Activated CD4-positive, alpha-beta T cell treated with anti-CD3 and anti-CD28 coated beads, Interleukin-2, amount 10 ng/mL, durations not matched to agents 7 days and 5 days (primary cell): ENCODE measurements around the gene TLN1. TPM values are rescaled to one million over a fixed set of nuclear protein-coding genes. Genes with fewer than 3 reads are reported as not detected.

ENCODE experiments used
- CTCF ChIA-PET: fragments of 350-600 bp; sonication (Branson Sonifier 250); formaldehyde crosslinking; loops from one replicate; lab custom pipeline; 2021; ENCODE audit warnings: antibody characterized with exemption; lab: Charles Lee
- POLR2A ChIA-PET: fragments of 350-600 bp; sonication (Branson Sonifier 250); formaldehyde crosslinking; loops from one replicate; lab custom pipeline; 2021; ENCODE audit warnings: antibody characterized with exemption; lab: Charles Lee
- DNase-seq: peaks from one replicate; pipeline ENCODE4 v3.0.0-alpha.2; 2020
- H3K27ac Mint-ChIP-seq: one replicate; pipeline ENCODE4 v1.8.0; 2021; ENCODE audit warnings: mild to moderate bottlenecking, moderate library complexity, mixed read lengths
- H3K27me3 Mint-ChIP-seq: one replicate; pipeline ENCODE4 v1.8.0; 2021; ENCODE audit warnings: mixed read lengths
- H3K36me3 Mint-ChIP-seq: one replicate; pipeline ENCODE4 v1.8.0; 2021; ENCODE audit warnings: low read depth, mixed read lengths
- H3K4me1 Mint-ChIP-seq: one replicate; pipeline ENCODE4 v1.8.0; 2021; ENCODE audit warnings: mixed read lengths
- H3K4me3 Mint-ChIP-seq: one replicate; pipeline ENCODE4 v1.8.0; 2021; ENCODE audit warnings: mild to moderate bottlenecking, moderate library complexity, mixed read lengths
- H3K9me3 Mint-ChIP-seq: one replicate; pipeline ENCODE4 v1.8.0; 2021; ENCODE audit warnings: mixed read lengths
- total RNA-seq, 2 experiments: library from RNA; stranded (reverse); gene quantifications; one replicate each; pipeline ENCODE4 v1.2.3, GENCODE V29; 2021

The TLN1 gene
- total RNA-seq, 2 experiments from 2014 or later = 362 to 422 TPM

DNA sequence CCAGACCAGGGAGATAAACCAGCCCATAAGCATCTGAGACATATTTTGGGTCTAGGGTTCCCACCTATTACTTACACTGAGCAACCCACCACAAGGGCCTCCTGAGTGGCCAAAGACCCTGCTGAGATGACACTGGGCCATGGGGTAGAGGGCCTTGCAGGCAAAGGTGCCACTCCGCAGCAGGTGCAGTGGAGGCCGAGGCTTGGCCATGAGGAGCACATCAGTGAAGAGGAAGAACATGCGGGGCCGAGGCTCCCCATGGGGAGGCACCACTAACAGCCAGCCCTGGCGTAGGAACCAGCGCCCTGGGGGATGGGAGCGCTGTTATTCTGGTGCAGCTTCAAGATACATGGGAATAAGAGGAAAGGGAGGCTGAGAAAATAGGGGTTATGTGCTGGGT is 69.6 kb downstream of the TLN1 start:
- Mint-ChIP-seq H3K9me3 (peaks cover 3% of the 10 kb centered on the region), H3K36me3 (peaks cover 42% of the 10 kb centered on the region), H3K27ac (peak overlapping the region; percentile 76), H3K27me3 (peaks cover 4% of the 10 kb centered on the region), H3K4me1 (peaks cover 80% of the 10 kb centered on the region), H3K4me3 (peak overlapping the region; percentile 50)
- CTCF ChIA-PET = interaction anchor here (1.3 to 7.2 kb wide), 3 partner anchors 14 to 66 kb away, joined by 5 to 74 read pairs (median 7); partner anchors contain the start of gene SIT1
- DNase-seq = no peak
- POLR2A ChIA-PET = interaction anchor here (0.6 kb wide), 1 partner anchor 82 kb away, joined by 3 read pairs; no protein-coding TSS in a partner anchor

DNA sequence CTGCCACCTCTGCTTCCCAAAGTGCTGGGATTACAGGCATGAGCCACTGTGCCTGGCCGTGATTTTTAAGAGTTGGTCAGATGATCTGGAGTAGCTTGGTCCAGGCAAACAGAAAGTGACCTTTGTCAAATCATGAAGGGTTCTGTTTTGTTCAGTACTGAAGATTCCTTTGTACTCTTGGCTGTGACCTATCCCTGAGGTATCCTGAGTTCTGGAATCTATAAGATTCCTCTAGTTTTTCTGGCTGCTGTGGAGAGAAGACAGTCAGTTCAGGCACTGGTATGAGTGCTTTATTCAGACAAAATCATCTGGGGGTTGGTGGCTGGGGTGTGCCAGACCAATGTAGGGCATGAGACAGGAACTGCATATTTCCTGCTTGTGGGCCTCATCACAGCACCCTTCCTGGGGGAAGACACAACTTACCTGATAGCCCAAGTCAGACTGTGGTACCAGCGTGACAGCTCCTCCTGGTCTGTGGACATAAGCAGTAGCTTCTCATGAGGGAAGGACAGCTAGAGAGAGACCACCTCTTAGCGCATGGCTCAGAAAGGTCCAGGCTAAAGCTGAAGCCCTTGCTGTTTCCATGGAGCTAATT is 70.1 kb downstream of the TLN1 start:
- POLR2A ChIA-PET = interaction anchor here (0.5 to 1.0 kb wide), 3 partner anchors 8 to 81 kb away, joined by 3 to 4 read pairs (median 3); no protein-coding TSS in a partner anchor
- H3K27me3 Mint-ChIP-seq = peaks cover 4% of the 10 kb centered on the region
- peaks cover 42% of the 10 kb centered on the region for H3K36me3 Mint-ChIP-seq
- DNase-seq = peak; percentile 40
- no peaks in the 10 kb centered on the region for H3K9me3 Mint-ChIP-seq
- H3K4me1 Mint-ChIP-seq = peaks cover 86% of the 10 kb centered on the region
- peak overlapping the region; percentile 76 for H3K27ac Mint-ChIP-seq
- CTCF ChIA-PET = interaction anchor here (1.3 to 7.2 kb wide), 5 partner anchors 14 to 95 kb away, joined by 5 to 74 read pairs (median 5); partner anchors contain the start of gene SIT1
- H3K4me3 Mint-ChIP-seq = peak overlapping the region; percentile 50

DNA sequence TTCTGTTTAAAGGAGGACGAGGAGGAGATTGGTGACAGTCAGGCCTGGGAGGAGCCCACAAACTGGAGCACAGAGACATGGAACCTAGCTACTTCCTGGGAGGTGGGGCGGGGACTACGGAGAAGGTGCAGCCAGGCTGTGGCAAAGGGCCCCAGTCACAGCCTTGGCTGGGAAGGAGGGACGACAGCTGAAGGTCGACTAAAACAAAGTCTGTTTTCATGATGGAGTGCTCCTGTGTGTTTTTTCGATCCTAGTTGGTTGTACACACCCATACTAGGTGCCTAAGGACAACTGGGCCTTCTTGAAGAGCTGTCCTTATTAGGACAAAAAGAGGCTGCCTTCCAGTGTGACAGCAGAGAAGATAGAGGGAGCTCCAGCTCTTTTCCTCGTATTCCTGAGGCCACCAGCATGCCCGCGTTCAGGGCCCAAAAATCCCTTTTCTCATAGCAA is 71.0 kb downstream of the TLN1 start:
- DNase-seq = no peak
- Mint-ChIP-seq H3K4me1 (peaks cover 87% of the 10 kb centered on the region), H3K27ac (peak overlapping the region; percentile 54), H3K36me3 (peaks cover 42% of the 10 kb centered on the region), H3K9me3 (no peaks in the 10 kb centered on the region), H3K27me3 (peaks cover 4% of the 10 kb centered on the region), H3K4me3 (peak overlapping the region; percentile 26)
- ChIA-PET CTCF (interaction anchor here (1.0 to 7.2 kb wide), 7 partner anchors 13 to 129 kb away, joined by 3 to 74 read pairs (median 5); partner anchors contain the start of gene SIT1), POLR2A (interaction anchor here (1.0 kb wide), 1 partner anchor 9 kb away, joined by 4 read pairs; no protein-coding TSS in a partner anchor)

GRCh38 chr9:35659340-35659739 is 72.7 kb downstream of the TLN1 start:
- Mint-ChIP-seq H3K4me3 (peak overlapping the region; percentile 93), H3K27ac (peak overlapping the region; percentile 82), H3K36me3 (peaks cover 42% of the 10 kb centered on the region), H3K4me1 (peaks cover 80% of the 10 kb centered on the region), H3K27me3 (peaks cover 4% of the 10 kb centered on the region), H3K9me3 (no peaks in the 10 kb centered on the region)
- ChIA-PET POLR2A (no interaction called here), CTCF (interaction anchor here (0.7 to 4.9 kb wide), 14 partner anchors 11 to 97 kb away, joined by 3 to 60 read pairs (median 7); partner anchors contain the start of genes CREB3, GBA2, RGP1 and TESK1)
- DNase-seq = no peak

- Mint-ChIP-seq H3K4me3 (peak overlapping the region; percentile 93), H3K9me3 (no peaks in the 10 kb centered on the region), H3K27me3 (peaks cover 4% of the 10 kb centered on the region), H3K4me1 (peaks cover 77% of the 10 kb centered on the region), H3K27ac (peak overlapping the region; percentile 82), H3K36me3 (peaks cover 42% of the 10 kb centered on the region)
- ChIA-PET POLR2A (no interaction called here), CTCF (interaction anchor here (0.7 to 4.9 kb wide), 16 partner anchors 11 to 97 kb away, joined by 3 to 60 read pairs (median 6); partner anchors contain the start of genes CREB3, GBA2, RGP1 and TESK1)
- DNase-seq = no peak
Observed at GRCh38 chr9:35658968-35659220, 73.1 kb downstream of the TLN1 start.

DNA sequence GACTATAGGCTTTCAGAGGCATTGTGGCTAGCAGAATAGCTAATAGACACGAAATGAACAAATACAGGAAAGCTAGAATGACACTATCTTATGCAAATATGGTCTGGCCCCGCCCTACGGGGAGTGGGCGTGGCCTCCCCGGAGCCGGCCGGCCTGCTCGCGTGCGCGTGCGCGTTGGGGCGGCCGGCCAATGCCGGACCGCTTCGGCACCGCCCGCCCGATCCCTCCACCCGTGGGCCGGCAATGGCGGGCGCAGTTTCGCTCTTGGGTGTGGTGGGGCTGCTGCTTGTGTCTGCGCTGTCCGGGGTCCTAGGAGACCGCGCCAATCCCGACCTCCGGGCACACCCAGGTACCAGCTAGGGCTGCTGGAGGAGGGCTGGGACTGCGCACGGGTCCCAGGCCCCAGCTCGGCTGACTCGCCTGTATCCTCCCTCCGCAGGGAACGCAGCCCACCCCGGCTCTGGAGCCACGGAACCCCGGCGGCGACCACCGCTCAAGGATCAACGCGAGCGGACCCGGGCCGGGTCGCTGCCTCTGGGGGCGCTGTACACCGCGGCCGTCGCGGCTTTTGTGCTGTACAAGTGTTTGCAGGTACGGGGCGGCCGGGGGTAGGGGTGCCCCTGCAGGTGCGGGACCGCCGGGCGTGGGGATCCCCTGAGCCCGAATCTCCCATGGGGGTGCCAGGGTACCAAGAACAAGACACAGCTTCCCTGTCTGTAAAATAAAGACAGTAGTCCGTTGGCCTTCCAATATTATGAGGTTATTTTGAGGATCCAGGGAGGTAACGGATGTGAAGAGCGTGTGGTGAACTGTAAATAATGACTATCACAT is 73.6 kb downstream of the TLN1 start, which contains the start of gene CCDC107:
CCDC107 (plus strand) TSS at position 156 of the 831 bp plus-strand sequence; CDS start at position 244, 88 bp downstream.
- H3K4me1 Mint-ChIP-seq = peaks cover 71% of the 10 kb centered on the region
- H3K4me3 Mint-ChIP-seq = peak within 1 kb of the TSS; percentile 93
- no peaks in the 10 kb centered on the region for H3K9me3 Mint-ChIP-seq
- peak; percentile 80 for DNase-seq
- H3K36me3 Mint-ChIP-seq = peaks cover 41% of the 10 kb centered on the region
- POLR2A ChIA-PET = interaction anchor here (0.9 kb wide), 1 partner anchor 91 kb away, joined by 3 read pairs; the partner anchor contains the start of genes GBA2 and RGP1
- peaks cover 4% of the 10 kb centered on the region for H3K27me3 Mint-ChIP-seq
- CTCF ChIA-PET = interaction anchor here (0.6 to 4.9 kb wide), 35 partner anchors 9 to 224 kb away, joined by 3 to 60 read pairs (median 5); partner anchors contain the start of genes CREB3, GBA2, RGP1 and TESK1
- H3K27ac Mint-ChIP-seq = peak within 1 kb of the TSS; percentile 99

GRCh38 chr9:35657546-35658136 is 74.4 kb downstream of the TLN1 start, which contains the start of gene RMRP:
Gene RMRP, minus strand, starts transcription at chr9:35658019.
- ChIA-PET POLR2A (interaction anchor here (0.9 kb wide), 1 partner anchor 92 kb away, joined by 3 read pairs; the partner anchor contains the start of genes GBA2 and RGP1), CTCF (interaction anchor here (0.6 to 4.9 kb wide), 28 partner anchors 8 to 225 kb away, joined by 3 to 60 read pairs (median 5); partner anchors contain the start of genes CREB3, GBA2, RGP1 and TESK1)
- Mint-ChIP-seq H3K36me3 (peaks cover 37% of the 10 kb centered on the region), H3K27ac (peak within 1 kb of the TSS; percentile 99), H3K9me3 (no peaks in the 10 kb centered on the region), H3K4me1 (peaks cover 64% of the 10 kb centered on the region), H3K27me3 (peaks cover 4% of the 10 kb centered on the region), H3K4me3 (peak within 1 kb of the TSS; percentile 93)
- peak; percentile 91 for DNase-seq

- Mint-ChIP-seq H3K4me1 (peaks cover 60% of the 10 kb centered on the region), H3K9me3 (no peaks in the 10 kb centered on the region), H3K27ac (peak overlapping the region; percentile 99), H3K4me3 (peak overlapping the region; percentile 93), H3K36me3 (peaks cover 30% of the 10 kb centered on the region), H3K27me3 (peaks cover 4% of the 10 kb centered on the region)
- CTCF ChIA-PET = interaction anchor here (0.7 to 4.9 kb wide), 20 partner anchors 8 to 159 kb away, joined by 3 to 60 read pairs (median 6); partner anchors contain the start of genes CREB3, GBA2, RGP1 and TESK1
- no peak for DNase-seq
- POLR2A ChIA-PET = no interaction called here
Observed at GRCh38 chr9:35656831-35657545, 75.0 kb downstream of the TLN1 start.

DNA sequence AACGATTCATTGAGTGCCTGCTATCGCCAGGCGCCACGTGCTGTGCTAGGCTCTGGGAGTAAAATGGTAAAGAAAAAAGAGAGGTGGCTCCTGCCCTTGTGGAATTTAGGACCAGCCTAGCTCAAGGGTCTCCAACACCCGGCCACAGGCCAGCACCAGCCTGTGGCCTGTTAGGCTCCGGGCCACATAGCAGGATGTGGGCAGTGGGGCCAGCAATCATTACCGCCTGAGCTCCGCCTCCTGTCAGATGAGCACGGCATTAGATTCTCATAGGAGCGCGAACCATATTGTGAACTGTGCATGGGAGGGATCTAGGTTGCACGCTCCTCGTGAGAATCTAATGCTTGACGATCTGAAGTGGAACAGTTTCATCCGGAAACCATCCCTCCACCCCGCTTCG is 75.6 kb downstream of the TLN1 start:
- CTCF ChIA-PET = interaction anchor here (1.1 to 4.9 kb wide), 7 partner anchors 7 to 75 kb away, joined by 3 to 60 read pairs (median 8); partner anchors contain the start of genes CREB3 and TLN1

DNA sequence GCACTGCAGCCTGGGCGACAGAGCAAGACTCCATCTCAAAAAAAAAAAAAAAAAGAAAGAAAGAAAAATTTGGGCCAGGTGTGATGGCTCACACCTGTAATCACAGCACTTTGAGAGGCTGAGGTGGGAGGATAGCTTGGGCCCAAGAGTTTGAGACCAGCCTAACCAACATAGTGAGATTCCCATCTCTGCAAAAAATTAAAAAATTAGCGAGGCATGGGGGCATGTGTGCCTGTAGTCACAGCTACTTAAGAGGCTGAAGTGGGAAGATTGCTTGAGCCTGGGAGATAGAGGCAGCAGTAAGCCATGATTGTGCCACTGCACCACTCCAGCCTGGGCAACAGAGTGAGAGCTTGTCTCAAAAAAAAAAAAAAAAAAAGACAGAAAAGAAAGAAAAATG is 78.4 kb downstream of the TLN1 start:
- Mint-ChIP-seq H3K27ac (no peak overlapping the region), H3K4me1 (peaks cover 53% of the 10 kb centered on the region), H3K27me3 (peaks cover 4% of the 10 kb centered on the region), H3K9me3 (no peaks in the 10 kb centered on the region), H3K4me3 (no peak overlapping the region), H3K36me3 (peaks cover 20% of the 10 kb centered on the region)
- DNase-seq = no peak
- POLR2A ChIA-PET = no interaction called here
- CTCF ChIA-PET = interaction anchor here (0.6 to 1.1 kb wide), 4 partner anchors 8 to 103 kb away, joined by 3 to 5 read pairs (median 3); partner anchors contain the start of genes GBA2 and RGP1

More for the DNA sequence above, 75.6 kb downstream of the TLN1 start:
- no peaks in the 10 kb centered on the region for H3K9me3 Mint-ChIP-seq
- peaks cover 26% of the 10 kb centered on the region for H3K36me3 Mint-ChIP-seq
- no peak overlapping the region for H3K4me3 Mint-ChIP-seq
- no peak overlapping the region for H3K27ac Mint-ChIP-seq
- peaks cover 61% of the 10 kb centered on the region for H3K4me1 Mint-ChIP-seq
- POLR2A ChIA-PET = no interaction called here
- peaks cover 4% of the 10 kb centered on the region for H3K27me3 Mint-ChIP-seq
- DNase-seq = no peak

DNA sequence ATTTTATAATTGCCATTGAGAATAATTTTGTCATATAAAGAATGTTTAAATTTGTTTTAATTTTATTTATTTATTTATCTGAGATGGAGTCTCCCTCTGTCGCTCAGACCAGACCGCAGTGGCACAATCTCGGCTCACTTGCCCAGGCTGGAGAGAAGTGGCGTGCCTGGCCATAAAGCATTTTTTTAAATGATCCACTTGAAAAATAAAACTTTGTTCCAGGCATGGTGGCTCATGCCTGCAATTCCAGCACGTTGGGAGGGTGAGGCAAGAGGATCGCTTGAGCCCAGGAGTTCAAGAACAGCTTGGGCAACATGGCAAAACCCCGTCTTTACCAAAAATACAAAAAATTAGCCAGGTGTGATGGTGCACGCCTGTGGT is 79.2 kb downstream of the TLN1 start:
- Mint-ChIP-seq H3K4me1 (peaks cover 59% of the 10 kb centered on the region), H3K27me3 (peaks cover 2% of the 10 kb centered on the region)

More for the DNA sequence above, 79.2 kb downstream of the TLN1 start:
- H3K9me3 Mint-ChIP-seq = no peaks in the 10 kb centered on the region
- POLR2A ChIA-PET = no interaction called here
- H3K36me3 Mint-ChIP-seq = peaks cover 26% of the 10 kb centered on the region
- no peak overlapping the region for H3K4me3 Mint-ChIP-seq
- CTCF ChIA-PET = interaction anchor here (0.6 kb wide), 1 partner anchor 23 kb away, joined by 4 read pairs; no protein-coding TSS in a partner anchor
- no peak for DNase-seq
- no peak overlapping the region for H3K27ac Mint-ChIP-seq
